Esophagus muscularis mucosa (tissue), 3 donors: ENCODE data around the gene RPS6KA2.

Experiments
- POLR2A ChIP-seq: fragments of 450-650 bp; IDR thresholded peaks from one replicate; pipeline ENCODE4 v1.6.1; 2017; ENCODE audit warnings: antibody characterized with exemption, moderate library complexity, mild to moderate bottlenecking, low read depth
- POLR2AphosphoS5 ChIP-seq, 2 donors: sonication (generic); formaldehyde crosslinking; IDR thresholded peaks; one replicate each; pipeline ENCODE4 v1.6.1; 2017; ENCODE audit warnings: antibody characterized with exemption in 2 of 2
- TF ChIP-seq, protein P1 (sequence below), 3 experiments: fragments of 200-600 bp in 2 of 3; fragments of 450-650 bp in 1 of 3; sonication (generic) in 2 of 3; IDR thresholded peaks; one replicate each; pipeline ENCODE4 v1.5.1; 2017 to 2019; ENCODE audit warnings: antibody characterized with exemption in 3 of 3, mild to moderate bottlenecking in 2 of 3, moderate library complexity in 1 of 3

GRCh38 chr6:166393535-166393823 lies 233.6 kb downstream of the RPS6KA2 start:
- TF ChIP-seq POLR2A (no peak), POLR2AphosphoS5 (IDR thresholded peaks at IDR 0.05) (no peak)
- TF ChIP-seq, protein P1, sequence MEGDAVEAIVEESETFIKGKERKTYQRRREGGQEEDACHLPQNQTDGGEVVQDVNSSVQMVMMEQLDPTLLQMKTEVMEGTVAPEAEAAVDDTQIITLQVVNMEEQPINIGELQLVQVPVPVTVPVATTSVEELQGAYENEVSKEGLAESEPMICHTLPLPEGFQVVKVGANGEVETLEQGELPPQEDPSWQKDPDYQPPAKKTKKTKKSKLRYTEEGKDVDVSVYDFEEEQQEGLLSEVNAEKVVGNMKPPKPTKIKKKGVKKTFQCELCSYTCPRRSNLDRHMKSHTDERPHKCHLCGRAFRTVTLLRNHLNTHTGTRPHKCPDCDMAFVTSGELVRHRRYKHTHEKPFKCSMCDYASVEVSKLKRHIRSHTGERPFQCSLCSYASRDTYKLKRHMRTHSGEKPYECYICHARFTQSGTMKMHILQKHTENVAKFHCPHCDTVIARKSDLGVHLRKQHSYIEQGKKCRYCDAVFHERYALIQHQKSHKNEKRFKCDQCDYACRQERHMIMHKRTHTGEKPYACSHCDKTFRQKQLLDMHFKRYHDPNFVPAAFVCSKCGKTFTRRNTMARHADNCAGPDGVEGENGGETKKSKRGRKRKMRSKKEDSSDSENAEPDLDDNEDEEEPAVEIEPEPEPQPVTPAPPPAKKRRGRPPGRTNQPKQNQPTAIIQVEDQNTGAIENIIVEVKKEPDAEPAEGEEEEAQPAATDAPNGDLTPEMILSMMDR (IDR thresholded peaks at IDR 0.05), result no peak
